WTC11 (cell line): ENCODE results near the gene SERPING1. TPM values are rescaled to one million over a fixed set of nuclear protein-coding genes. Genes with fewer than 3 reads are reported as not detected.
"Not testable (repeated sequence)": the region's sequence is repeated elsewhere in the genome, so short reads cannot be mapped to it uniquely, and the experiment has no call there.

Source experiments
- ATAC-seq: fragments of 200-7000 bp; cut with Tn5 transposase; 2 replicates; pipeline ENCODE4 v1.10.0; 2021; ENCODE audit warnings: mild to moderate bottlenecking, moderate library complexity
- CTCF ChIA-PET: fragments of 300-600 bp; sonication (Branson Sonifier 250); formaldehyde crosslinking; loops from one replicate; lab custom pipeline; 2021; ENCODE audit warnings: antibody characterized with exemption; lab: Charles Lee
- POLR2A ChIA-PET: fragments of 350-600 bp; sonication (Branson Sonifier 250); formaldehyde crosslinking; loops from one replicate; lab custom pipeline; 2021; ENCODE audit warnings: antibody characterized with exemption; lab: Charles Lee
- DNase-seq: peaks from one replicate; pipeline ENCODE4 v3.0.0; 2021; ENCODE audit warnings: low spot score
- H3K27ac Mint-ChIP-seq: 2 replicates; pipeline ENCODE4 v1.8.0; 2021; ENCODE audit warnings: mixed read lengths
- H3K27me3 Mint-ChIP-seq: 2 replicates; pipeline ENCODE4 v1.8.0; 2021; ENCODE audit warnings: low read depth, mild to moderate bottlenecking, moderate library complexity, mixed read lengths
- H3K36me3 Mint-ChIP-seq: 2 replicates; pipeline ENCODE4 v1.8.0; 2021; ENCODE audit warnings: mixed read lengths
- H3K4me1 Mint-ChIP-seq: 2 replicates; pipeline ENCODE4 v1.8.0; 2022; ENCODE audit warnings: mixed read lengths
- H3K4me3 Mint-ChIP-seq: 2 replicates; pipeline ENCODE4 v1.8.0; 2021; ENCODE audit warnings: mild to moderate bottlenecking, moderate library complexity, mixed read lengths
- H3K9me3 Mint-ChIP-seq: 2 replicates; pipeline ENCODE4 v1.8.0; 2021; ENCODE audit warnings: mixed read lengths
- CREM ChIP-seq: sonication (generic); formaldehyde crosslinking; IDR thresholded peaks from 2 replicates; pipeline ENCODE4 v1.8.1; 2022; ENCODE audit warnings: mild to moderate bottlenecking, missing genetic modification reagents, moderate library complexity
- E2F4 ChIP-seq: sonication (generic); formaldehyde crosslinking; IDR thresholded peaks from 2 replicates; pipeline ENCODE4 v1.8.1; 2022; ENCODE audit warnings: low read depth, mild to moderate bottlenecking, moderate library complexity, missing genetic modification reagents, borderline replicate concordance
- EMX1 ChIP-seq: fragments of 250-450 bp; sonication (Bioruptor Pico); IDR thresholded peaks from 2 replicates; pipeline ENCODE4 v1.8.0; 2021; ENCODE audit warnings: mild to moderate bottlenecking
- ERG ChIP-seq: fragments of 250-450 bp; sonication (Bioruptor Pico); IDR thresholded peaks from 2 replicates; pipeline ENCODE4 v1.8.0; 2021; ENCODE audit warnings: mild to moderate bottlenecking
- FOXJ3 ChIP-seq: sonication (generic); formaldehyde crosslinking; IDR thresholded peaks from 2 replicates; pipeline ENCODE4 v1.9.0; 2021; ENCODE audit warnings: missing genetic modification reagents, mild to moderate bottlenecking, borderline replicate concordance
- GTF2I ChIP-seq: fragments of 250-450 bp; sonication (Bioruptor Pico); conservative IDR thresholded peaks from 2 replicates; pipeline ENCODE4 v1.4.0; 2021; ENCODE audit warnings: mild to moderate bottlenecking
- JAZF1 ChIP-seq: fragments of 250-450 bp; sonication (Bioruptor Pico); IDR thresholded peaks from 2 replicates; pipeline ENCODE4 v1.9.0; 2021; ENCODE audit warnings: moderate library complexity, mild to moderate bottlenecking, inconsistent platforms
- MAX ChIP-seq: sonication (generic); formaldehyde crosslinking; IDR thresholded peaks from 2 replicates; pipeline ENCODE4 v1.8.0; 2022; ENCODE audit warnings: mild to moderate bottlenecking, missing genetic modification reagents
- MYBL2 ChIP-seq: sonication (generic); formaldehyde crosslinking; IDR thresholded peaks from 2 replicates; pipeline ENCODE4 v1.8.1; 2023; ENCODE audit warnings: mild to moderate bottlenecking, moderate library complexity, missing genetic modification reagents
- NFE2L1 ChIP-seq: sonication (generic); formaldehyde crosslinking; IDR thresholded peaks from 2 replicates; pipeline ENCODE4 v1.8.1; 2023; ENCODE audit warnings: missing genetic modification reagents
- OVOL2 ChIP-seq: fragments of 250-450 bp; sonication (Bioruptor Pico); IDR thresholded peaks from 2 replicates; pipeline ENCODE4 v1.9.0; 2021; ENCODE audit warnings: mild to moderate bottlenecking, borderline replicate concordance
- PRRX2 ChIP-seq: fragments of 250-450 bp; sonication (Bioruptor Pico); IDR thresholded peaks from 2 replicates; pipeline ENCODE4 v1.8.0; 2021; ENCODE audit warnings: mild to moderate bottlenecking
- TCF7 ChIP-seq: sonication (generic); formaldehyde crosslinking; IDR thresholded peaks from 2 replicates; pipeline ENCODE4 v1.8.0; 2022; ENCODE audit warnings: mild to moderate bottlenecking, low read depth, missing genetic modification reagents, moderate library complexity
- TEAD1 ChIP-seq: sonication (generic); formaldehyde crosslinking; IDR thresholded peaks from 2 replicates; pipeline ENCODE4 v1.8.0; 2022; ENCODE audit warnings: mild to moderate bottlenecking, missing genetic modification reagents
- ZNF263 ChIP-seq: sonication (generic); formaldehyde crosslinking; IDR thresholded peaks from 2 replicates; pipeline ENCODE4 v1.8.1; 2022; ENCODE audit warnings: low read depth, mild to moderate bottlenecking, moderate library complexity, missing genetic modification reagents
- ZNF416 ChIP-seq: fragments of 250-450 bp; sonication (Bioruptor Pico); IDR thresholded peaks from 2 replicates; pipeline ENCODE4 v1.9.0; 2021; ENCODE audit warnings: mild to moderate bottlenecking, inconsistent platforms
- ZNF425 ChIP-seq: fragments of 250-450 bp; sonication (Bioruptor Pico); conservative IDR thresholded peaks from 2 replicates; pipeline ENCODE4 v1.9.0; 2021; ENCODE audit warnings: mild to moderate bottlenecking
- ZNF532 ChIP-seq: fragments of 250-450 bp; sonication (Bioruptor Pico); IDR thresholded peaks from 2 replicates; pipeline ENCODE4 v1.9.0; 2021; ENCODE audit warnings: mild to moderate bottlenecking, borderline replicate concordance
- ZNF671 ChIP-seq: fragments of 250-450 bp; sonication (Bioruptor Pico); IDR thresholded peaks from 2 replicates; pipeline ENCODE4 v1.8.0; 2021; ENCODE audit warnings: mild to moderate bottlenecking
- ZSCAN18 ChIP-seq: fragments of 250-450 bp; sonication (Bioruptor Pico); IDR thresholded peaks from 2 replicates; pipeline ENCODE4 v2.1.2; 2022; ENCODE audit warnings: mild to moderate bottlenecking, moderate library complexity
- total RNA-seq: library from RNA; stranded (reverse); gene quantifications from 3 replicates; pipeline ENCODE4 v1.2.3, GENCODE V29; 2021

SERPING1 gene
- total RNA-seq, 1 experiment from 2014 or later = 49.1 TPM

- not testable (repeated sequence) for H3K9me3 Mint-ChIP-seq, H3K27ac Mint-ChIP-seq, H3K4me3 Mint-ChIP-seq, DNase-seq, H3K36me3 Mint-ChIP-seq, ATAC-seq
- CTCF ChIA-PET = interaction anchor here (0.7 to 0.9 kb wide), 2 partner anchors 10 to 84 kb away, joined by 4 to 5 read pairs; partner anchors contain the start of gene UBE2L6
- TF ChIP-seq ZNF532 (CRISPR knock-in tag) (0 out of 2 replicates have a peak, but pooled peaks have one; percentile 34), EMX1 (peak; percentile 90; the same call in 1 of the 2 replicates), ERG (CRISPR knock-in tag) (peak; percentile 66; the same call in 1 of the 2 replicates), ZNF425 (peak; percentile 31; the same call in 1 of the 2 replicates), PRRX2 (CRISPR knock-in tag) (0 out of 2 replicates have a peak, but pooled peaks have one; percentile 36)
- Mint-ChIP-seq H3K4me1 (peaks cover 56% of the 10 kb centered on the region), H3K27me3 (peaks cover 79% of the 10 kb centered on the region)
- POLR2A ChIA-PET = interaction anchor here (0.7 to 0.9 kb wide), 3 partner anchors 13 to 226 kb away, joined by 3 read pairs; no protein-coding TSS in a partner anchor
Observed at GRCh38 chr11:57652230-57652629, 54.7 kb downstream of the SERPING1 start.

GRCh38 chr11:57652662-57653061 is 55.2 kb downstream of the SERPING1 start:
- TF ChIP-seq ZNF416 (CRISPR knock-in tag) = no peak
- 0 out of 2 replicates have a peak, but pooled peaks have one; percentile 3 for TF ChIP-seq ERG (CRISPR knock-in tag)
- TF ChIP-seq, all 79 proteins: peak for 1
- Mint-ChIP-seq H3K27ac (no peak overlapping the region), H3K9me3 (no peaks in the 10 kb centered on the region), H3K4me3 (no peak overlapping the region), H3K4me1 (peaks cover 52% of the 10 kb centered on the region), H3K27me3 (peaks cover 79% of the 10 kb centered on the region), H3K36me3 (no peaks in the 10 kb centered on the region; the same call in 1 of the 2 replicates)
- ChIA-PET CTCF (no interaction called here), POLR2A (no interaction called here)
- no peak for ATAC-seq
- DNase-seq = no peak

- H3K4me3 Mint-ChIP-seq = no peak overlapping the region; the same call in 1 of the 2 replicates
- H3K4me1 Mint-ChIP-seq = peaks cover 48% of the 10 kb centered on the region
- peaks cover 78% of the 10 kb centered on the region for H3K27me3 Mint-ChIP-seq
- TF ChIP-seq MAX (CRISPR knock-in tag) (no peak), ZNF263 (CRISPR knock-in tag) (no peak), FOXJ3 (CRISPR knock-in tag) (no peak), NFE2L1 (CRISPR knock-in tag) (no peak), ZNF671 (CRISPR knock-in tag) (no peak), OVOL2 (CRISPR knock-in tag) (no peak), MYBL2 (CRISPR knock-in tag) (no peak), TEAD1 (no peak), JAZF1 (CRISPR knock-in tag) (no peak), GTF2I (CRISPR knock-in tag) (no peak), E2F4 (CRISPR knock-in tag) (no peak), TCF7 (CRISPR knock-in tag) (no peak), ZSCAN18 (no peak), CREM (CRISPR knock-in tag) (no peak)
Observed at GRCh38 chr11:57653163-57653562, 55.7 kb downstream of the SERPING1 start.

More at GRCh38 chr11:57653163-57653562, 55.7 kb downstream of the SERPING1 start:
- H3K9me3 Mint-ChIP-seq = no peaks in the 10 kb centered on the region
- no peak for DNase-seq
- CTCF ChIA-PET = interaction anchor here (1.7 kb wide), 1 partner anchor 9 kb away, joined by 5 read pairs; no protein-coding TSS in a partner anchor
- no peak overlapping the region; the same call in 1 of the 2 replicates for H3K27ac Mint-ChIP-seq
- no peaks in the 10 kb centered on the region; the same call in 1 of the 2 replicates for H3K36me3 Mint-ChIP-seq
- no peak for ATAC-seq
- POLR2A ChIA-PET = no interaction called here
